B cell (primary cell): ENCODE data around the gene CAPRIN1. TPM values are rescaled to one million over a fixed set of nuclear protein-coding genes. Genes with fewer than 3 reads are reported as not detected.

Source experiments
- ATAC-seq: fragments of 200-7000 bp; cut with Tn5 transposase; one replicate; pipeline ENCODE4 v1.10.0; 2021; ENCODE audit warnings: low read depth, mild to moderate bottlenecking, moderate number of reproducible peaks, moderate library complexity
- CTCF ChIA-PET: fragments of 350-600 bp; sonication (Branson Sonifier 250); formaldehyde crosslinking; loops from one replicate; lab custom pipeline; 2021; ENCODE audit warnings: antibody characterized with exemption, inconsistent platforms; lab: Charles Lee
- POLR2A ChIA-PET: fragments of 350-600 bp; sonication (Branson Sonifier 250); formaldehyde crosslinking; loops from one replicate; lab custom pipeline; 2021; ENCODE audit warnings: antibody characterized with exemption; lab: Charles Lee
- DNase-seq: peaks from one replicate; pipeline ENCODE4 v3.0.0; 2013
- H2AFZ ChIP-seq: 2 replicates; pipeline ENCODE4 v1.6.1; 2012; ENCODE audit warnings: mild to moderate bottlenecking, low read depth, low read length; ENCODE audit not compliant: insufficient read depth, poor library complexity, severe bottlenecking
- H3K27ac ChIP-seq, 2 donors: 1 replicate in 1 of 2; 2 replicates in 1 of 2; pipeline ENCODE4 v1.5.1; 2012 to 2013; ENCODE audit warnings: low read length in 2 of 2, mild to moderate bottlenecking in 2 of 2, moderate library complexity in 1 of 2
- H3K27me3 ChIP-seq, 4 experiments: fragments of 200-600 bp in 1 of 4; sonication (generic) in 1 of 4; replicated peaks in 1 of 4; 1 replicate in 2 of 4; 2 replicates in 2 of 4; pipeline versions ENCODE4 v1.6.1 to v1.7.0; 2013 to 2016; ENCODE audit warnings: low read length in 3 of 4, mild to moderate bottlenecking in 2 of 4, mixed read lengths in 1 of 4, moderate library complexity in 1 of 4; ENCODE audit not compliant: insufficient read depth in 4 of 4, control insufficient read depth in 3 of 4; ENCODE audit errors: control extremely low read depth in 1 of 4
- H3K36me3 ChIP-seq, 2 experiments: replicated peaks in 1 of 2; 1 replicate in 1 of 2; 2 replicates in 1 of 2; pipeline versions ENCODE4 v1.6.1 to v1.7.1; 2013; ENCODE audit warnings: low read length in 1 of 2; ENCODE audit not compliant: insufficient read depth in 2 of 2, control insufficient read depth in 1 of 2; ENCODE audit errors: control extremely low read depth in 1 of 2, extremely low read depth in 1 of 2
- H3K4me1 ChIP-seq, 2 donors: fragments of 200-600 bp in 1 of 2; sonication (generic) in 1 of 2; 1 replicate in 1 of 2; 2 replicates in 1 of 2; pipeline versions ENCODE4 v1.5.1 to v1.6.1; 2013 to 2017; ENCODE audit warnings: low read length in 2 of 2; ENCODE audit not compliant: control insufficient read depth in 2 of 2, insufficient read depth in 2 of 2
- H3K4me2 ChIP-seq: replicated peaks from 2 replicates; pipeline ENCODE3; 2012; ENCODE audit warnings: mild to moderate bottlenecking, low read depth, low read length; ENCODE audit not compliant: poor library complexity, severe bottlenecking
- H3K4me3 ChIP-seq, 5 experiments: fragments of 200-600 bp in 1 of 5; sonication (generic) in 1 of 5; 1 replicate in 3 of 5; 2 replicates in 2 of 5; pipeline versions ENCODE4 v1.5.1 to v1.7.0; 2011 to 2016; ENCODE audit warnings: low read length in 4 of 5, mild to moderate bottlenecking in 4 of 5, low read depth in 2 of 5, control low read depth in 1 of 5, moderate library complexity in 1 of 5; ENCODE audit not compliant: insufficient read depth in 1 of 5; ENCODE audit errors: control extremely low read depth in 1 of 5, extremely low read depth in 1 of 5
- H3K79me2 ChIP-seq: fragments of 200-600 bp; sonication (generic); one replicate; pipeline ENCODE4 v1.6.0; 2016; ENCODE audit warnings: low read length; ENCODE audit not compliant: control insufficient read depth, insufficient read depth
- H3K9ac ChIP-seq: fragments of 200-600 bp; sonication (generic); 2 replicates; pipeline ENCODE4 v1.6.1; 2017; ENCODE audit warnings: mild to moderate bottlenecking, low read length, moderate library complexity
- H3K9me3 ChIP-seq, 3 donors: one replicate each; pipeline versions ENCODE4 v1.6.1 to v1.7.1; 2013; ENCODE audit warnings: low read length in 2 of 3; ENCODE audit not compliant: control insufficient read depth in 2 of 3, insufficient read depth in 1 of 3; ENCODE audit errors: control extremely low read depth in 1 of 3
- H4K20me1 ChIP-seq: 2 replicates; pipeline ENCODE4 v1.6.0; 2012; ENCODE audit warnings: mild to moderate bottlenecking, low read length; ENCODE audit not compliant: insufficient read depth, control insufficient read depth, poor library complexity, severe bottlenecking
- H3K27ac Mint-ChIP-seq: one replicate; pipeline ENCODE4 v1.8.0; 2021; ENCODE audit warnings: mixed read lengths
- H3K27me3 Mint-ChIP-seq: one replicate; pipeline ENCODE4 v1.8.0; 2021; ENCODE audit warnings: mixed read lengths
- H3K4me1 Mint-ChIP-seq: one replicate; pipeline ENCODE4 v1.8.0; 2021; ENCODE audit warnings: mixed read lengths
- H3K4me3 Mint-ChIP-seq: one replicate; pipeline ENCODE4 v1.8.0; 2021; ENCODE audit warnings: mixed read lengths
- H3K9me3 Mint-ChIP-seq: one replicate; pipeline ENCODE4 v1.8.0; 2022; ENCODE audit warnings: mixed read lengths; ENCODE audit not compliant: insufficient read depth
- EZH2 ChIP-seq: IDR thresholded peaks from 2 replicates; pipeline ENCODE4 v1.6.1; 2012; ENCODE audit warnings: borderline replicate concordance, low read depth, mild to moderate bottlenecking, moderate library complexity, low read length; ENCODE audit not compliant: insufficient read depth, poor library complexity, severe bottlenecking
- WGBS: methylation state at CpG from one replicate; pipeline ENCODE4 v1.1.5; 2013; ENCODE audit warnings: missing lambda C conversion rate; ENCODE audit not compliant: insufficient coverage; 5-methylcytosine and 5-hydroxymethylcytosine counted together
- intact Hi-C: fragments of 100-400 bp; cut with micrococcal nuclease; formaldehyde crosslinking; loops from one replicate; pipeline ENCODE4 v1.10.0; 2022
- polyA plus RNA-seq: library from polyadenylated mRNA; depleted of rRNA; stranded (reverse); fragments of >200 nt; gene quantifications from 2 replicates; pipeline ENCODE4 v1.2.3, GENCODE V29; 2012
- total RNA-seq, 2 donors: library from RNA; stranded (reverse); fragments of 120-200 nt in 1 of 2; gene quantifications; 1 replicate in 1 of 2; 2 replicates in 1 of 2; pipeline versions ENCODE4 v1.2.3 to v1.2.4, GENCODE V29; 2013 to 2022
- TF ChIP-seq, protein P1 (sequence below): fragments of 200-600 bp; IDR thresholded peaks from one replicate; pipeline ENCODE4 v1.8.0; 2022; ENCODE audit warnings: antibody characterized with exemption, mild to moderate bottlenecking

Gene CAPRIN1
- total and polyA plus RNA-seq, 2 donors (not counting 1 experiment from before 2014, with no cell fraction given): 31.7 to 133 TPM

GRCh38 chr11:34126959-34127848 is 75.7 kb downstream of the CAPRIN1 start:
- peaks cover 20 to 80% of the 10 kb centered on the region in 2 experiments for H3K36me3 ChIP-seq
- DNase-seq (no peak), ATAC-seq (no peak)
- Mint-ChIP-seq H3K27me3 (no peaks in the 10 kb centered on the region), H3K4me1 (no peaks in the 10 kb centered on the region), H3K9me3 (no peaks in the 10 kb centered on the region), H3K27ac (no peak overlapping the region), H3K4me3 (no peak overlapping the region)
- H3K9me3 ChIP-seq: no peaks in the 10 kb centered on the region
- peaks cover 3% of the 10 kb centered on the region for H4K20me1 ChIP-seq
- H2AFZ ChIP-seq: no peak overlapping the region
- TF ChIP-seq EZH2: no peak
- TF ChIP-seq, protein P1, sequence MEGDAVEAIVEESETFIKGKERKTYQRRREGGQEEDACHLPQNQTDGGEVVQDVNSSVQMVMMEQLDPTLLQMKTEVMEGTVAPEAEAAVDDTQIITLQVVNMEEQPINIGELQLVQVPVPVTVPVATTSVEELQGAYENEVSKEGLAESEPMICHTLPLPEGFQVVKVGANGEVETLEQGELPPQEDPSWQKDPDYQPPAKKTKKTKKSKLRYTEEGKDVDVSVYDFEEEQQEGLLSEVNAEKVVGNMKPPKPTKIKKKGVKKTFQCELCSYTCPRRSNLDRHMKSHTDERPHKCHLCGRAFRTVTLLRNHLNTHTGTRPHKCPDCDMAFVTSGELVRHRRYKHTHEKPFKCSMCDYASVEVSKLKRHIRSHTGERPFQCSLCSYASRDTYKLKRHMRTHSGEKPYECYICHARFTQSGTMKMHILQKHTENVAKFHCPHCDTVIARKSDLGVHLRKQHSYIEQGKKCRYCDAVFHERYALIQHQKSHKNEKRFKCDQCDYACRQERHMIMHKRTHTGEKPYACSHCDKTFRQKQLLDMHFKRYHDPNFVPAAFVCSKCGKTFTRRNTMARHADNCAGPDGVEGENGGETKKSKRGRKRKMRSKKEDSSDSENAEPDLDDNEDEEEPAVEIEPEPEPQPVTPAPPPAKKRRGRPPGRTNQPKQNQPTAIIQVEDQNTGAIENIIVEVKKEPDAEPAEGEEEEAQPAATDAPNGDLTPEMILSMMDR: no peak
- H3K79me2 ChIP-seq: no peaks in the 10 kb centered on the region
- H3K27ac ChIP-seq: no peak overlapping the region
- WGBS: 96% methylated on average over 4 of the region's 12 CpGs
- H3K4me3 ChIP-seq: no peak overlapping the region
- no peaks in the 10 kb centered on the region for H3K27me3 ChIP-seq
- no peaks in the 10 kb centered on the region for H3K4me1 ChIP-seq
- intact Hi-C loops: no loop called here
- H3K4me2 ChIP-seq: no peak overlapping the region
- H3K9ac ChIP-seq: no peak overlapping the region
- CTCF ChIA-PET: no interaction called here
- POLR2A ChIA-PET: no interaction called here

- WGBS: no CpG with 5 or more reads among the region's 3 CpGs
- no peaks in the 10 kb centered on the region for H3K27me3 Mint-ChIP-seq
- H4K20me1 ChIP-seq: peaks cover 3% of the 10 kb centered on the region
- intact Hi-C loops: no loop called here
- peaks cover 20 to 76% of the 10 kb centered on the region in 2 experiments for H3K36me3 ChIP-seq
- ATAC-seq (no peak), DNase-seq (no peak)
- no peaks in the 10 kb centered on the region for H3K27me3 ChIP-seq
- H3K9ac ChIP-seq: no peak overlapping the region
- ChIA-PET CTCF (no interaction called here), POLR2A (no interaction called here)
- no peak overlapping the region for H3K27ac Mint-ChIP-seq
- no peak overlapping the region for H2AFZ ChIP-seq
- no peak overlapping the region for H3K4me2 ChIP-seq
- no peaks in the 10 kb centered on the region for H3K9me3 Mint-ChIP-seq
- no peak overlapping the region for H3K4me3 ChIP-seq
- H3K4me1 ChIP-seq: no peaks in the 10 kb centered on the region
- H3K4me1 Mint-ChIP-seq: no peaks in the 10 kb centered on the region
- no peaks in the 10 kb centered on the region for H3K9me3 ChIP-seq
- TF ChIP-seq, protein P1: no peak
- TF ChIP-seq EZH2: no peak
- no peaks in the 10 kb centered on the region for H3K79me2 ChIP-seq
- H3K27ac ChIP-seq: no peak overlapping the region
- H3K4me3 Mint-ChIP-seq: no peak overlapping the region
These were observed 77.3 kb downstream of the CAPRIN1 start for GRCh38 chr11:34128824-34129223.
